Stomach (tissue), 9 donors: ENCODE measurements around the gene ZNF185. TPM values are rescaled to one million over a fixed set of nuclear protein-coding genes. Genes with fewer than 3 reads are reported as not detected.

Experiments used
- DNase-seq, 2 donors: peaks; one replicate each; pipeline versions ENCODE4 v3.0.0 to v3.0.0-alpha.2; 2013 to 2019
- H3K27ac ChIP-seq, 5 donors: fragments of 200-600 bp in 4 of 5; sonication (generic) in 4 of 5; one replicate each; pipeline ENCODE4 v1.5.1; 2013 to 2019; ENCODE audit warnings: mild to moderate bottlenecking in 1 of 5, moderate library complexity in 1 of 5
- H3K27me3 ChIP-seq, 3 donors: fragments of 200-600 bp; sonication (generic); one replicate each; pipeline ENCODE4 v1.5.1; 2017 to 2019; ENCODE audit warnings: mixed run types in 1 of 3
- H3K36me3 ChIP-seq, 4 donors: fragments of 200-600 bp; sonication (generic); 1 replicate in 3 of 4; 2 replicates in 1 of 4; pipeline ENCODE4 v1.5.1; 2016 to 2019
- H3K4me1 ChIP-seq, 4 donors: fragments of 200-600 bp; sonication (generic); one replicate each; pipeline ENCODE4 v1.5.1; 2016 to 2019
- H3K4me3 ChIP-seq, 4 donors: fragments of 200-600 bp; sonication (generic) in 3 of 4; one replicate each; pipeline ENCODE4 v1.5.1; 2016 to 2019; ENCODE audit warnings: mild to moderate bottlenecking in 1 of 4
- H3K9me3 ChIP-seq, 4 donors: fragments of 200-600 bp; sonication (generic); one replicate each; pipeline ENCODE4 v1.5.1; 2016 to 2019
- EP300 ChIP-seq: sonication (generic); formaldehyde crosslinking; IDR thresholded peaks from one replicate; pipeline ENCODE4 v1.6.1; 2017; ENCODE audit warnings: antibody characterized with exemption
- POLR2A ChIP-seq, 4 donors: fragments of 450-650 bp; IDR thresholded peaks; one replicate each; pipeline ENCODE4 v1.6.1; 2016; ENCODE audit warnings: antibody characterized with exemption in 4 of 4, control low read depth in 2 of 4, mild to moderate bottlenecking in 1 of 4, moderate library complexity in 1 of 4
- POLR2AphosphoS5 ChIP-seq, 3 donors: sonication (generic); formaldehyde crosslinking; IDR thresholded peaks; one replicate each; pipeline ENCODE4 v1.6.1; 2016; ENCODE audit warnings: antibody characterized with exemption in 3 of 3
- WGBS, 5 donors: extraction: QIAGEN DNeasy Blood & Tissue Kit in 3 of 5; methylation state at CpG; one replicate each; pipeline versions ENCODE4 v1.1.5 to v1.1.7; 2013 to 2018; 5-methylcytosine and 5-hydroxymethylcytosine counted together
- intact Hi-C: fragments of 100-400 bp; cut with DNase I; formaldehyde crosslinking; loops from one replicate; pipeline ENCODE4 v1.15.1; 2023; ENCODE audit warnings: low total_unique reads
- polyA plus RNA-seq, 3 donors: library from polyadenylated mRNA; stranded (reverse); fragments of 200-250 nt; gene quantifications; one replicate each; pipeline ENCODE4 v1.2.3, GENCODE V29; 2013
- total RNA-seq, 5 donors: library from RNA; depleted of rRNA; stranded (reverse); fragments of >200 nt; gene quantifications; one replicate each; pipeline versions ENCODE4 v1.1.0 to v1.2.3, GENCODE V29; 2014 to 2016
- TF ChIP-seq, protein P1 (sequence below), 7 experiments: fragments of 450-650 bp in 4 of 7; fragments of 200-600 bp in 3 of 7; sonication (generic) in 3 of 7; IDR thresholded peaks; one replicate each; pipeline ENCODE4 v1.5.1; 2016 to 2019; ENCODE audit warnings: antibody characterized with exemption in 7 of 7, control low read depth in 2 of 7, mild to moderate bottlenecking in 1 of 7
- donor health status: healthy with polysubstance abuse.
- donor health status: Bipolar disorder and iron deficiency.
- donor health status: healthy.

The ZNF185 gene
- total and polyA plus RNA-seq, 8 donors, result 1.2 to 48.2 (median 4.5) TPM

- H3K27me3 ChIP-seq, result peaks cover 0 to 4% (median 0%) of the 10 kb centered on the region in 3 donors
- no peak overlapping the region for H3K27ac ChIP-seq
- no peak overlapping the region for H3K4me3 ChIP-seq
- H3K4me1 ChIP-seq, result no peaks in the 10 kb centered on the region
- no peaks in the 10 kb centered on the region for H3K36me3 ChIP-seq
- DNase-seq, result no peak
- H3K9me3 ChIP-seq, result peaks cover 0 to 13% (median 0%) of the 10 kb centered on the region in 4 donors
- 71 to 83% (median 75%) methylated on average over 13 to 16 of the region's 16 CpGs for WGBS, 5 donors
- TF ChIP-seq EP300, result no peak
- TF ChIP-seq POLR2AphosphoS5 (IDR thresholded peaks at IDR 0.05), result no peak
- no peak for TF ChIP-seq POLR2A (IDR thresholded peaks at IDR 0.05)
- TF ChIP-seq, protein P1, sequence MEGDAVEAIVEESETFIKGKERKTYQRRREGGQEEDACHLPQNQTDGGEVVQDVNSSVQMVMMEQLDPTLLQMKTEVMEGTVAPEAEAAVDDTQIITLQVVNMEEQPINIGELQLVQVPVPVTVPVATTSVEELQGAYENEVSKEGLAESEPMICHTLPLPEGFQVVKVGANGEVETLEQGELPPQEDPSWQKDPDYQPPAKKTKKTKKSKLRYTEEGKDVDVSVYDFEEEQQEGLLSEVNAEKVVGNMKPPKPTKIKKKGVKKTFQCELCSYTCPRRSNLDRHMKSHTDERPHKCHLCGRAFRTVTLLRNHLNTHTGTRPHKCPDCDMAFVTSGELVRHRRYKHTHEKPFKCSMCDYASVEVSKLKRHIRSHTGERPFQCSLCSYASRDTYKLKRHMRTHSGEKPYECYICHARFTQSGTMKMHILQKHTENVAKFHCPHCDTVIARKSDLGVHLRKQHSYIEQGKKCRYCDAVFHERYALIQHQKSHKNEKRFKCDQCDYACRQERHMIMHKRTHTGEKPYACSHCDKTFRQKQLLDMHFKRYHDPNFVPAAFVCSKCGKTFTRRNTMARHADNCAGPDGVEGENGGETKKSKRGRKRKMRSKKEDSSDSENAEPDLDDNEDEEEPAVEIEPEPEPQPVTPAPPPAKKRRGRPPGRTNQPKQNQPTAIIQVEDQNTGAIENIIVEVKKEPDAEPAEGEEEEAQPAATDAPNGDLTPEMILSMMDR (IDR thresholded peaks at IDR 0.05), result no peak
- intact Hi-C loops, result no loop called here
Observed at GRCh38 chrX:152878976-152879755, 18.7 kb upstream of the ZNF185 start.

GRCh38 chrX:152881289-152881688 is 16.6 kb upstream of the ZNF185 start:
- DNase-seq, result no peak
- Histone ChIP-seq H3K27ac (no peak overlapping the region), H3K4me1 (no peaks in the 10 kb centered on the region), H3K27me3 (peaks cover 0 to 4% (median 0%) of the 10 kb centered on the region in 3 donors), H3K36me3 (no peaks in the 10 kb centered on the region), H3K4me3 (no peak overlapping the region), H3K9me3 (peaks cover 0 to 10% (median 0%) of the 10 kb centered on the region in 4 donors)
- intact Hi-C loops, result no loop called here
- no peak for TF ChIP-seq EP300
- no peak for TF ChIP-seq POLR2A (IDR thresholded peaks at IDR 0.05)
- WGBS, 5 donors, result 75 to 94% (median 89%) methylated on average over 2 of the region's 2 CpGs

GRCh38 chrX:152884171-152884570 is 13.7 kb upstream of the ZNF185 start:
- intact Hi-C loops, result no loop called here
- 54 to 75% (median 71%) methylated on average over 6 of the region's 6 CpGs for WGBS, 5 donors
- TF ChIP-seq POLR2A (IDR thresholded peaks at IDR 0.05) (no peak), EP300 (no peak), POLR2AphosphoS5 (IDR thresholded peaks at IDR 0.05) (no peak)
- TF ChIP-seq, protein P1 (IDR thresholded peaks at IDR 0.05), result no peak

DNA sequence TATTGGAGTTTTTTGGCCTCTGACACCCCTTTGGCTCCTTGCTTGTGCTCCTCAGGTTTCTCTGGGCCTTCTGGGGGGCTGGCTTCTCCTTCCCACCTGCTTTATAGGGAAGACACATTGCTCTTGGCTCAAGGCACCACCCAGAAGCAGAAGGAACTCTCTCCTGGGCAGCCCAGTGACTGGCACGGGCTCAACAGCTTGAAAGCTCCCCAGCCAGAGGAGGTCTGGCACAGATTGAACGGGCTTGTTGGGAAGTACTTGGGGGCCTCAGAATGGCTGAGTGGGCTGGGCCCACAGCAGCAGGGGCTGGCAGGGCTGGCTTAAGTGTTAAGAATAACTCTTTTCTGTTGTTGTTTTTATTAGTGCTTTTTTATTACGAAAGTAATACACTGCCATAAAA is 11.2 kb upstream of the ZNF185 start:
- TF ChIP-seq POLR2AphosphoS5 (IDR thresholded peaks at IDR 0.05) (no peak), POLR2A (IDR thresholded peaks at IDR 0.05) (no peak)
- TF ChIP-seq, protein P1 (IDR thresholded peaks at IDR 0.05), result no peak
- 33 to 65% (median 49%) methylated on average over 3 of the region's 3 CpGs for WGBS, 5 donors
- H3K4me3 ChIP-seq, result no peak overlapping the region
- H3K4me1 ChIP-seq, result no peaks in the 10 kb centered on the region
- H3K36me3 ChIP-seq, result no peaks in the 10 kb centered on the region
- no peak overlapping the region for H3K27ac ChIP-seq
- H3K27me3 ChIP-seq, result no peaks in the 10 kb centered on the region
- intact Hi-C loops, result no loop called here
- H3K9me3 ChIP-seq, result peaks cover 0 to 3% (median 0%) of the 10 kb centered on the region in 4 donors
- DNase-seq, result no peak

More at GRCh38 chrX:152884171-152884570, 13.7 kb upstream of the ZNF185 start:
- no peak overlapping the region for H3K4me3 ChIP-seq
- DNase-seq, result no peak
- H3K27me3 ChIP-seq, result peaks cover 0 to 4% (median 0%) of the 10 kb centered on the region in 3 donors
- H3K27ac ChIP-seq, result no peak overlapping the region
- peaks cover 0 to 3% (median 0%) of the 10 kb centered on the region in 4 donors for H3K9me3 ChIP-seq
- H3K4me1 ChIP-seq, result no peaks in the 10 kb centered on the region
- no peaks in the 10 kb centered on the region for H3K36me3 ChIP-seq

DNA sequence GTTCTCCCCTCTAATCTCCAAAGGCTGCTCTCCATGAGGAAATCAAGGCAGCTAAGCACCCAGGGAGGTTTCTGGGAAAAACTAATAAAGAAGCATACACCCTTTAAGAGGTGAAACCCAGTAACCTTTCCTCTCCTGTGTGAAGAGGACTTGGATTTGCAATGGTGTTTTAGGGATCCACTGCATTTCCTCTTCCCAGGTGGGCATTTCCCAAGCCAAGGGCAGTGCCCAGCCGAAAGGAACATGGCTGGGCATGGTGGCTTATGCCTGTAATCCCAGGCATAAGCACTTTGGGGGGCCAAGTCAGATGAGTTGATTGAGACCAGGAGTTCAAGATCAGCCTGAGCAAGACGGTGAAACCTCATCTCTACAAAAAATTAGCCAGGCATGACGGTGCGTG is 5.4 kb upstream of the ZNF185 start:
- peaks cover 0 to 6% (median 5%) of the 10 kb centered on the region in 3 donors for H3K27me3 ChIP-seq
- WGBS, 5 donors, result 79 to 92% (median 81%) methylated on average over 4 of the region's 4 CpGs

More for the DNA sequence above, 5.4 kb upstream of the ZNF185 start:
- DNase-seq, result no peak
- Histone ChIP-seq H3K36me3 (no peaks in the 10 kb centered on the region), H3K9me3 (peaks cover 0 to 3% (median 0%) of the 10 kb centered on the region in 4 donors), H3K27ac (no peak overlapping the region), H3K4me1 (no peaks in the 10 kb centered on the region), H3K4me3 (no peak overlapping the region)
- TF ChIP-seq POLR2AphosphoS5 (IDR thresholded peaks at IDR 0.05) (no peak), POLR2A (IDR thresholded peaks at IDR 0.05) (no peak), EP300 (no peak)
- TF ChIP-seq, protein P1 (IDR thresholded peaks at IDR 0.05), result no peak
- intact Hi-C loops, result no loop called here
